HCT116 (cell line): Measurements from ENCODE around the gene CYP24A1. TPM values are rescaled to one million over a fixed set of nuclear protein-coding genes. Genes with fewer than 3 reads are reported as not detected.

Experiments used
- ATAC-seq: fragments of 200-7000 bp; cut with Tn5 transposase; 2 replicates; pipeline ENCODE4 v1.9.1; 2020; ENCODE audit warnings: mild to moderate bottlenecking, moderate library complexity
- BruUV-seq: library from RNA; stranded (reverse); fragments of 400-500 nt; replicated peaks from 2 replicates; lab custom pipeline; 2021; lab: Mats Ljungman, UMichigan
- CTCF ChIA-PET: fragments of 300-600 bp; sonication (Branson Sonifier 250); formaldehyde crosslinking; loops from one replicate; lab custom pipeline; 2021; ENCODE audit warnings: antibody characterized with exemption; lab: Charles Lee
- POLR2A ChIA-PET: fragments of 300-600, 350-600 bp; sonication (Branson Sonifier 250); formaldehyde crosslinking; loops from one replicate; lab custom pipeline; 2021; ENCODE audit warnings: antibody characterized with exemption; lab: Charles Lee
- RAD21 ChIA-PET, 2 experiments: fragments of 300-600 bp; sonication (Branson Sonifier 250); formaldehyde crosslinking; loops; one replicate each; lab custom pipeline; 2023; ENCODE audit warnings: low total read pairs in 2 of 2; ENCODE audit not compliant: uncharacterized antibody in 2 of 2, unreplicated experiment in 2 of 2, low non-redundant PET in 1 of 2; lab: Charles Lee
- DNase-seq: peaks from one replicate; pipeline ENCODE4 v3.0.0-alpha.2; 2010; ENCODE audit warnings: low read depth, low spot score
- H2AFZ ChIP-seq: fragments of 200-600 bp; shearing (Covaris generic), sonication (generic); 2 replicates; pipeline ENCODE4 v1.6.1; 2017; ENCODE audit warnings: low read depth, mixed run types, mixed read lengths, antibody characterized with exemption, low read length; ENCODE audit not compliant: poor library complexity, severe bottlenecking
- H3K27ac ChIP-seq: 2 replicates; pipeline ENCODE4 v1.5.1; 2012; ENCODE audit warnings: low read depth, low read length
- H3K27me3 ChIP-seq: fragments of 200-600 bp; sonication (generic); 2 replicates; pipeline ENCODE4 v1.6.1; 2016; ENCODE audit warnings: mixed run types, low read length, mixed read lengths; ENCODE audit not compliant: insufficient read depth
- H3K36me3 ChIP-seq, 2 experiments: fragments of 200-500 bp in 1 of 2; fragments of 200-600 bp in 1 of 2; sonication (Bioruptor generic) in 1 of 2; sonication (generic) in 1 of 2; 2 replicates each; pipeline versions ENCODE4 v1.5.1 to v1.6.1; 2014 to 2016; ENCODE audit warnings: low read length in 2 of 2, inconsistent platforms in 1 of 2, mixed read lengths in 1 of 2, mixed run types in 1 of 2; ENCODE audit not compliant: insufficient read depth in 2 of 2, control insufficient read depth in 1 of 2
- H3K4me1 ChIP-seq, 2 experiments: fragments of 200-600 bp in 1 of 2; sonication (generic) in 1 of 2; 2 replicates each; pipeline versions ENCODE4 v1.5.1 to v1.6.1; 2012 to 2017; ENCODE audit warnings: low read length in 2 of 2, inconsistent platforms in 1 of 2, mild to moderate bottlenecking in 1 of 2, mixed read lengths in 1 of 2, mixed run types in 1 of 2, moderate library complexity in 1 of 2; ENCODE audit not compliant: insufficient read depth in 2 of 2, control insufficient read depth in 1 of 2
- H3K4me2 ChIP-seq: fragments of 200-600 bp; sonication (generic); 2 replicates; pipeline ENCODE4 v1.6.1; 2017; ENCODE audit warnings: mixed run types, low read length, mixed read lengths
- H3K4me3 ChIP-seq, 2 experiments: fragments of 200-600 bp in 1 of 2; sonication (generic) in 1 of 2; replicated peaks in 1 of 2; 2 replicates each; pipeline ENCODE4 v1.5.1; 2011 to 2016; ENCODE audit warnings: low read length in 2 of 2, control low read depth in 1 of 2, low read depth in 1 of 2, mild to moderate bottlenecking in 1 of 2, mixed read lengths in 1 of 2, mixed run types in 1 of 2
- H3K79me2 ChIP-seq: fragments of 200-600 bp; sonication (generic); 2 replicates; pipeline ENCODE4 v1.6.1; 2017; ENCODE audit warnings: mild to moderate bottlenecking, mixed run types, low read length, moderate library complexity, mixed read lengths; ENCODE audit not compliant: insufficient read depth
- H3K9ac ChIP-seq: fragments of 200-600 bp; sonication (generic); 2 replicates; pipeline ENCODE4 v1.6.1; 2016; ENCODE audit warnings: low read length, mixed read lengths
- H3K9me2 ChIP-seq: fragments of 200-600 bp; sonication (generic), shearing (Covaris generic); 2 replicates; pipeline ENCODE4 v1.6.1; 2017; ENCODE audit warnings: mixed run types, mild to moderate bottlenecking, moderate library complexity; ENCODE audit not compliant: insufficient read depth
- H3K9me3 ChIP-seq, 2 experiments: fragments of 200-500 bp in 1 of 2; fragments of 200-600 bp in 1 of 2; sonication (Bioruptor generic) in 1 of 2; sonication (generic) in 1 of 2; 2 replicates each; pipeline ENCODE4 v1.6.1; 2014 to 2017; ENCODE audit warnings: low read length in 2 of 2, mixed read lengths in 2 of 2, inconsistent platforms in 1 of 2, low read depth in 1 of 2, mild to moderate bottlenecking in 1 of 2, mixed run types in 1 of 2, moderate library complexity in 1 of 2; ENCODE audit not compliant: control insufficient read depth in 1 of 2, insufficient read depth in 1 of 2
- H4K20me1 ChIP-seq: fragments of 200-600 bp; sonication (generic), shearing (Covaris generic); 2 replicates; pipeline ENCODE4 v1.6.1; 2017; ENCODE audit warnings: mixed run types, mild to moderate bottlenecking, moderate library complexity; ENCODE audit not compliant: insufficient read depth
- EGR1 ChIP-seq: IDR thresholded peaks from 2 replicates; pipeline ENCODE4 v1.6.1; 2012; ENCODE audit warnings: low read depth
- ELF1 ChIP-seq: IDR thresholded peaks from 2 replicates; pipeline ENCODE4 v1.6.1; 2012; ENCODE audit warnings: low read depth, borderline replicate concordance
- EZH2 ChIP-seq: fragments of 200-600 bp; sonication (generic); IDR thresholded peaks from 2 replicates; pipeline ENCODE4 v1.6.1; 2017; ENCODE audit warnings: antibody characterized with exemption, mixed run types
- EZH2phosphoT487 ChIP-seq: fragments of 200-600 bp; IDR thresholded peaks from 2 replicates; pipeline ENCODE4 v1.6.1; 2018; ENCODE audit warnings: antibody characterized with exemption, borderline replicate concordance
- FOSL1 ChIP-seq: IDR thresholded peaks from 2 replicates; pipeline ENCODE4 v1.6.1; 2012; ENCODE audit warnings: low read depth
- JUND ChIP-seq: IDR thresholded peaks from 2 replicates; pipeline ENCODE4 v1.6.1; 2012
- POLR2AphosphoS5 ChIP-seq: IDR thresholded peaks from 2 replicates; pipeline ENCODE4 v1.6.1; 2011; ENCODE audit warnings: mild to moderate bottlenecking, low read depth, low read length, moderate library complexity
- RAD21 ChIP-seq: IDR thresholded peaks from 2 replicates; pipeline ENCODE4 v1.6.1; 2012; ENCODE audit warnings: low read depth, mild to moderate bottlenecking
- SP1 ChIP-seq: IDR thresholded peaks from 2 replicates; pipeline ENCODE4 v1.6.1; 2012; ENCODE audit warnings: low read depth
- SRF ChIP-seq: IDR thresholded peaks from 2 replicates; pipeline ENCODE4 v1.6.1; 2012; ENCODE audit warnings: low read depth
- intact Hi-C: fragments of 100-400 bp; cut with micrococcal nuclease; formaldehyde crosslinking; loops from 2 replicates; pipeline ENCODE4 v1.10.0; 2022
- total RNA-seq: library from RNA; stranded (reverse); gene quantifications from one replicate; pipeline ENCODE4 v1.2.1, GENCODE V29; 2021; ENCODE audit not compliant: unreplicated experiment
- TF ChIP-seq, protein P1 (sequence below), 3 experiments: fragments of 200-600 bp in 1 of 3; sonication (generic) in 1 of 3; IDR thresholded peaks in 2 of 3; conservative IDR thresholded peaks in 1 of 3; 2 replicates each; pipeline ENCODE4 v1.5.1; 2012 to 2017; ENCODE audit warnings: low read depth in 2 of 3, low read length in 2 of 3, antibody characterized with exemption in 1 of 3, borderline replicate concordance in 1 of 3, control low read depth in 1 of 3, mild to moderate bottlenecking in 1 of 3, mixed read lengths in 1 of 3, mixed run types in 1 of 3, moderate library complexity in 1 of 3; ENCODE audit not compliant: insufficient read depth in 1 of 3
- TF ChIP-seq, protein P2 (sequence below): IDR thresholded peaks from 2 replicates; pipeline ENCODE4 v1.6.1; 2012
- TF ChIP-seq, protein P3 (sequence below): IDR thresholded peaks from 2 replicates; pipeline ENCODE4 v1.6.1; 2011; ENCODE audit warnings: mild to moderate bottlenecking, low read length, moderate library complexity; ENCODE audit not compliant: insufficient replicate concordance; ENCODE audit errors: extremely low read depth

Gene CYP24A1
- total RNA-seq, 1 experiment from 2014 or later, result 267 TPM

DNA sequence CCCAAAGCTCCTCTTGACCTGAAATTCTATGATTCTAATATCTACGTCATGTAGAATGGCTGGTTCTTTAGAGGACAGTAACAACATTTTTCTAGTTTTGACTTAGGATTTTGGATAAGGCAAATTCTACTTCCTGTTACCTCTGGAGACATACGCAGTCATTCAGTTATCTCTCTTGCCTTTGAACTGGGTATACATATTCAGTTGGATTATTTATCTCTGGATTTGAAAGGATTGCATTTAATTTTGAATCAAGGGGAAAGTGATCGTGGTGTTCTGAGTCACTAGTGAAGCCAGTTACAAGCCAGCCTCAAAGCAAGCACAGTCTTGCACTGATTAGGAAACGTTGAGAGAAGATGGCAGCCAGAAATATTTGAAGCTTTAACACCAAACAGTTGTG, 68.1 kb downstream of the CYP24A1 start:
- ATAC-seq (no peak), DNase-seq (no peak)
- Histone ChIP-seq H3K79me2 (no peaks in the 10 kb centered on the region), H4K20me1 (no peaks in the 10 kb centered on the region), H3K4me2 (no peak overlapping the region), H2AFZ (peak overlapping the region; percentile 33), H3K9me3 (no peaks in the 10 kb centered on the region), H3K27me3 (no peaks in the 10 kb centered on the region), H3K27ac (no peak overlapping the region), H3K36me3 (no peaks in the 10 kb centered on the region), H3K4me1 (peaks cover 32 to 54% of the 10 kb centered on the region in 2 experiments), H3K9ac (no peak overlapping the region), H3K4me3 (no peak overlapping the region), H3K9me2 (no peaks in the 10 kb centered on the region)
- BruUV-seq, result no TSS peak
- RAD21 ChIA-PET, result no interaction called here
- CTCF ChIA-PET, result interaction anchor here (0.7 to 13.2 kb wide), 10 partner anchors 9 to 102 kb away, joined by 3 to 162 read pairs (median 6); partner anchors contain the start of gene PFDN4
- no peak for TF ChIP-seq POLR2AphosphoS5
- TF ChIP-seq, protein P1, sequence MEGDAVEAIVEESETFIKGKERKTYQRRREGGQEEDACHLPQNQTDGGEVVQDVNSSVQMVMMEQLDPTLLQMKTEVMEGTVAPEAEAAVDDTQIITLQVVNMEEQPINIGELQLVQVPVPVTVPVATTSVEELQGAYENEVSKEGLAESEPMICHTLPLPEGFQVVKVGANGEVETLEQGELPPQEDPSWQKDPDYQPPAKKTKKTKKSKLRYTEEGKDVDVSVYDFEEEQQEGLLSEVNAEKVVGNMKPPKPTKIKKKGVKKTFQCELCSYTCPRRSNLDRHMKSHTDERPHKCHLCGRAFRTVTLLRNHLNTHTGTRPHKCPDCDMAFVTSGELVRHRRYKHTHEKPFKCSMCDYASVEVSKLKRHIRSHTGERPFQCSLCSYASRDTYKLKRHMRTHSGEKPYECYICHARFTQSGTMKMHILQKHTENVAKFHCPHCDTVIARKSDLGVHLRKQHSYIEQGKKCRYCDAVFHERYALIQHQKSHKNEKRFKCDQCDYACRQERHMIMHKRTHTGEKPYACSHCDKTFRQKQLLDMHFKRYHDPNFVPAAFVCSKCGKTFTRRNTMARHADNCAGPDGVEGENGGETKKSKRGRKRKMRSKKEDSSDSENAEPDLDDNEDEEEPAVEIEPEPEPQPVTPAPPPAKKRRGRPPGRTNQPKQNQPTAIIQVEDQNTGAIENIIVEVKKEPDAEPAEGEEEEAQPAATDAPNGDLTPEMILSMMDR (IDR thresholded peaks at IDR 0.05 in 2 of 3, conservative IDR thresholded peaks at IDR 0.05 in 1 of 3; ENCODE audit: borderline replicate concordance in 1 of 3, insufficient read depth in 1 of 3, low read depth in 2 of 3, low read length in 2 of 3), result no peak
- POLR2A ChIA-PET, result interaction anchor here (1.6 kb wide), 1 partner anchor 70 kb away, joined by 3 read pairs; no protein-coding TSS in a partner anchor
- intact Hi-C loops, result no loop called here

DNA sequence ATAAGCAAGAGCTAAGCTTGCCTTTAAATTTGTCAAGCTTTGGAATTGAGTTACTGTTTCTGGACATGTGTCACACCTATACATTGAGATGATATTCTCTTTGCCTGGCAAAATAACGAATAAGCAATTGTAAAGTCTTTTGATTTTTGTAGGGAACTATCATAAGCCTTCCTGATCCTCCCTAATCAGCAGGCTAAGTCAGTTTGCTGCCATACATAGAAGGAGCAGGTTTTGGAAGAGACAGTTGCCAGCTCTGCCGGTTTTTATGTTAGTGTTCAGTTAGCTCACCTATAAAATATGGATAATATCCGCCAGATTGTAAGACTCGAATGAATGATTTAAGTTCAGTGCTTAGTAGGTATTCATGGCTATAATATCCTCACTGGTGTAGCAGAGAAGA, 69.0 kb downstream of the CYP24A1 start:
- H3K9ac ChIP-seq, result no peak overlapping the region
- DNase-seq, result no peak
- POLR2A ChIA-PET, result interaction anchor here (0.9 to 1.6 kb wide), 3 partner anchors 18 to 95 kb away, joined by 3 to 5 read pairs (median 4); no protein-coding TSS in a partner anchor
- no peaks in the 10 kb centered on the region for H4K20me1 ChIP-seq
- H3K36me3 ChIP-seq, result no peaks in the 10 kb centered on the region
- no peak for ATAC-seq
- intact Hi-C loops, result no loop called here
- no TSS peak for BruUV-seq
- no peaks in the 10 kb centered on the region for H3K9me2 ChIP-seq
- H3K27me3 ChIP-seq, result no peaks in the 10 kb centered on the region
- no peaks in the 10 kb centered on the region; a peak in 1 of 4 replicates for H3K9me3 ChIP-seq
- H3K4me2 ChIP-seq, result no peak overlapping the region
- no peak overlapping the region for H3K27ac ChIP-seq
- H2AFZ ChIP-seq, result peak overlapping the region; percentile 6
- CTCF ChIA-PET, result interaction anchor here (1.0 to 13.2 kb wide), 11 partner anchors 8 to 95 kb away, joined by 3 to 162 read pairs (median 11); no protein-coding TSS in a partner anchor
- peaks cover 32 to 54% of the 10 kb centered on the region in 2 experiments for H3K4me1 ChIP-seq
- RAD21 ChIA-PET, result no interaction called here
- no peak overlapping the region for H3K4me3 ChIP-seq
- no peaks in the 10 kb centered on the region for H3K79me2 ChIP-seq
- TF ChIP-seq EZH2phosphoT487, result no peak
- TF ChIP-seq FOSL1, result no peak
- no peak for TF ChIP-seq SRF
- no peak for TF ChIP-seq EGR1
- TF ChIP-seq, protein P2, sequence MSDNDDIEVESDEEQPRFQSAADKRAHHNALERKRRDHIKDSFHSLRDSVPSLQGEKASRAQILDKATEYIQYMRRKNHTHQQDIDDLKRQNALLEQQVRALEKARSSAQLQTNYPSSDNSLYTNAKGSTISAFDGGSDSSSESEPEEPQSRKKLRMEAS, result no peak
- no peak for TF ChIP-seq RAD21
- TF ChIP-seq SP1, result no peak
- TF ChIP-seq, protein P3, sequence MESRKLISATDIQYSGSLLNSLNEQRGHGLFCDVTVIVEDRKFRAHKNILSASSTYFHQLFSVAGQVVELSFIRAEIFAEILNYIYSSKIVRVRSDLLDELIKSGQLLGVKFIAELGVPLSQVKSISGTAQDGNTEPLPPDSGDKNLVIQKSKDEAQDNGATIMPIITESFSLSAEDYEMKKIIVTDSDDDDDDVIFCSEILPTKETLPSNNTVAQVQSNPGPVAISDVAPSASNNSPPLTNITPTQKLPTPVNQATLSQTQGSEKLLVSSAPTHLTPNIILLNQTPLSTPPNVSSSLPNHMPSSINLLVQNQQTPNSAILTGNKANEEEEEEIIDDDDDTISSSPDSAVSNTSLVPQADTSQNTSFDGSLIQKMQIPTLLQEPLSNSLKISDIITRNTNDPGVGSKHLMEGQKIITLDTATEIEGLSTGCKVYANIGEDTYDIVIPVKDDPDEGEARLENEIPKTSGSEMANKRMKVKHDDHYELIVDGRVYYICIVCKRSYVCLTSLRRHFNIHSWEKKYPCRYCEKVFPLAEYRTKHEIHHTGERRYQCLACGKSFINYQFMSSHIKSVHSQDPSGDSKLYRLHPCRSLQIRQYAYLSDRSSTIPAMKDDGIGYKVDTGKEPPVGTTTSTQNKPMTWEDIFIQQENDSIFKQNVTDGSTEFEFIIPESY, result no peak
- TF ChIP-seq, protein P1 (IDR thresholded peaks at IDR 0.05 in 2 of 3, conservative IDR thresholded peaks at IDR 0.05 in 1 of 3; ENCODE audit: borderline replicate concordance in 1 of 3, insufficient read depth in 1 of 3, low read depth in 2 of 3, low read length in 2 of 3), result no peak
- TF ChIP-seq EZH2, result no peak
- no peak for TF ChIP-seq POLR2AphosphoS5
- TF ChIP-seq ELF1, result no peak
- no peak for TF ChIP-seq JUND
